ENCODE results near the gene LRFN4.

LRFN4 gene

DNA sequence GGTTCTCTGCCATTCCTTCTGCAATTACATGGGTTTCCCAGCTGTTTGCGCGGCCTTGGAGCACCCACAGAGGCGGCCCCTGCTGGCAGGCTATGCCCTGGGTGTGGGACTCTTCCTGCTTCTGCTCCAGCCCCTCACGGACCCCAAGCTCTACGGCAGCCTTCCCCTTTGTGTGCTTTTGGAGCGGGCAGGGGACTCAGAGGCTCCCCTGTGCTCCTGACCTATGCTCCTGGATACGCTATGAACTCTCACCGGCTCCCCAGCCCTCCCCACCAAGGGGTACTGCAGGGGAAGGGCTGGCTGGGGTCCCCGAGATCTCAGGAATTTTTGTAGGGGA lies 11.0 kb upstream of the LRFN4 start:
- no peak for FAIRE-seq

DNA sequence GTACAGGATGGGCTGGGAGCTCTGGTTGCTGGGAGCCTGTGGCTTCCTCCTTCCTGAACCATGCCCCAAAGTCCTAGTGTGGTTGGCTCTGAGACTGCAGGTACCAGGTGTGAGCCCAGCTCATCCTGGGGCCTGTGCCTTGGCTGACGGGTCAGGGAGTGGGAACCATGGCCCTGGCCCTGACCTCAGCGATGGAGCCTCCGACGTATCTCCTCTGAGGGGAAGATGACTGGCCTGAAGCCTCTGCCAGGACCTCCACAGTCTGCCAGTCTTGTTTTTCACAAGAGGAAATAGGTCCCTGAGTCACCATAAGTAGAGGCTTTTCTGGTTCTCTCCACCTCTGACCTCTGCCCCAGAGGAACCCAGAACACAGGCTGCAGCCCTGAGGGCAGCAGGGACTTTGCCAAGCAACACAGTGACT lies 10.2 kb upstream of the LRFN4 start:
- FAIRE-seq: no peak

DNA sequence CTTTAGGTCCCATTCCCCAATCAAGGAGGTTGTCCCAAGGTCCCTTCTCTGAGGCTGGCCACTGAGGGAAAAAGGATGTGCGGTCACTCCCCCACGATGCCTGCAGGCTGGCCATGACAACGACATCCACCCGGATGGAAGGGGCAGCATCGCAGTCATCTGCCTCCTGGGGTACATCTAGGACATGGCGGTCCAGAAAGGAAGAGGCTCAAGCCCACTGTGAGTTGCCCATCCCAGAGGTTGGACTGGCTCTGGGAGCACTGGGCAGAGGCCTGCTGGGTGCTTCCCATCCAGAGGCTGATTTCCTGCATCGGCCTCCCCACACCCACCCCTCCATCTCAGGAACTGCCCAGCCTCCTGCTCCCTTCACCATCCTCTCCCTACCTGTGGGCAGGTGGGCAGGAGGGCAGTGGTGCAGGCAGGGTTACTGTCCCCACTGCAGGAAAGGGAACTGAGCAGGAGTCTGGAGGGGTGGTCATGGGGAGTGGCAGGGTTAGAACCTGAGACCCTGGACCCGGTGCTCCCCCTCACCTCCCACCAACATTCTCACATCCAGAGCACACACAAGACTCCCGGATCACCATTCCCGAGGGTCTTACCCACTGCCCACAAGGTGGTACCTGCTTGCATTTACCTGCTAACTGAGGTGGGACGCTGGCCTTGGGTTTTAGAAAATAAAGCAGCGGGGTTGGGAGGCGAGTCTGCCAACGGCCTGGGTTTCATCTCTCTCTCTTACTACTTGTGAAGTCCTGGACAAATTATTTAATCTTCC lies 9.2 kb upstream of the LRFN4 start:
- FAIRE-seq: no peak

DNA sequence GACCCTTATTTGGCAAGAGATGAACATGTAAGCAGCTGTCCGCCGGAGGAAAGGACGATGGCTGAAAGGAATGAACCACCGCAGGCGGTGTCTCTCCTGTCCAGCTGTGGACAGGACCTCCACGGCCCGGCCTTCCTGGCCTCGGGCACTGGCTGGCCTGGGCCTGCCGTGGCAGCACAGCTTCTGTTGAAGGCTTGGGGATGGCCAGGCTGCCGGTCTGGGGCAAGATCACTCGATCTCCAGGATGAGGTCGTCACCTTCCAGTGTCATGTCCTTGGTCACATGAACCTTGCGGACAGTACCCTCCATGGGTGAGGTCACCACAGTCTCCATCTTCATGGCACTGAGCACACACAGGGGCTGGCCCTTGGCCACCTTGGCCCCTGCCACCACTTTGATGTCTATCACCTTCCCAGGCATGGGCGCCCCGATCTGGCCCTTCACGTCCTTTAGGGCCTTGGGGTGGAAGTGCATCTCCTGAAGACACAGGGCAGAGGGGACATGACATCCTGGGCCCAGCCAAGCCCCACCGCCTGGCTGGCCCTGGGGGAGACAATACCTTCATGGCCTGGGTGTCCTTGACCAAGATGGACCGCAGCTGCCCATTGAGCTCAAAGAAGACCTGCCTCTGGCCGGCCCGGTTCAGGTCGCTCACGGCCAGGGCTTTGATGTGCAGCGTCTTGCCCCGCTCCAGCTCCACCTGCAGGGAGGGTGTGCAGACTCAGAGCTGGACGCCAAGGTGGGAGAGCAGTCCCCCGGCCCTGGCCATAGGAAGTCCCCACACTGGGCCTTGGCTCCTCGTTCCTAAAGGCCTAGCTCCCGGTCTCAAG lies 8.0 kb upstream of the LRFN4 start:
- FAIRE-seq: no peak

DNA sequence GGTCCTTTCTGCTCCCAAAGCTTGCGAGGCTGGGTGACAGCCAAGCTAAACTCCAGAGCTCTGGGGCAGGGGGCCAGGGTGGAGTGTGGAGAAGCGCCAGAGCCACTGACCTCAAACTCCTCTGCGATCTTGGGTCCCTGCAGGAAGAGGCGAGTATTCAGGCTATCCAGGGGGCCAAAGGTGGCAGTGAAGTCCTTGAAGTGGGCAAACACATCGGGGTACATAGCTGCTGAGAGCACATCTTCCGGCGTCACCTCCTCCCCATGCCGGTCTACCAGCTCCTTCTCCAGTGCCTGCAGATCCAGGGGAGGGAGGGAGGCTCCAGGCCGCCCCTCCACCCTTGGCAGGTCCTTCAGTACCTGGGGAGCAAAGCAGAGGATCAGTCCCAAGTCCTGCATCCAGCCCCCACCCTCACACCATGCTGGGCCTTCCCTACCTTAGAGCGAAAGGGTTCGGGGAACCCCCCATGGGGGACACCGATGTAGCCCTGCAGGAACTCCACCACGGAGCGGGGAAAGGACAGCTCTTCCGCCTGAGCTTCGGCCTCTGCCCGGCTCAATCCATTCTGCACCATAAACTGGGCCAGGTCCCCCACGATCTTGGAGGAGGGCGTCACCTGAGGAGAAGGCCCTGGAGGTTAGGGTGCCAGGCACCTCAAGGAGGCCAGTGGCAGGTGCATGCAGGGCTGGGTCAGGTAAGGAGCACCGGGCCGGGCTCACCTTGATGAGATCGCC lies 7.2 kb upstream of the LRFN4 start:
- FAIRE-seq: no peak

DNA sequence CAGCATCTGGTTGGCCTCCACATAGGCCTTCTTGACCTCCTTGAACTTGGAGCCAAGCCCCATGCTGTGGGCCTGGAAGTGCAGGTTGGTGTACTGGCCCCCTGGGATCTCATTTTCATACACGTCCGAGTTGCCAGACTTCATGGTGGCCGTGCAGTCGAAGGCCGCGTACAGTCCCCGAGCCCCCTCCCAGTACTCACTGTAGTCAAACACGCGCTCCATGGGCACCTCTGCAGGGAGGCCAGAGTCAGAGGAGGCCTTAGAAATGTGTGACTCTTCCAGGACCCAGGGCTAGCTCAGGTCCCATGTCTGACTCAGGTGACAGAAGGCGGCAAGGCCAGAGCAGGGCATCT lies 6.7 kb upstream of the LRFN4 start:
- no peak for FAIRE-seq

DNA sequence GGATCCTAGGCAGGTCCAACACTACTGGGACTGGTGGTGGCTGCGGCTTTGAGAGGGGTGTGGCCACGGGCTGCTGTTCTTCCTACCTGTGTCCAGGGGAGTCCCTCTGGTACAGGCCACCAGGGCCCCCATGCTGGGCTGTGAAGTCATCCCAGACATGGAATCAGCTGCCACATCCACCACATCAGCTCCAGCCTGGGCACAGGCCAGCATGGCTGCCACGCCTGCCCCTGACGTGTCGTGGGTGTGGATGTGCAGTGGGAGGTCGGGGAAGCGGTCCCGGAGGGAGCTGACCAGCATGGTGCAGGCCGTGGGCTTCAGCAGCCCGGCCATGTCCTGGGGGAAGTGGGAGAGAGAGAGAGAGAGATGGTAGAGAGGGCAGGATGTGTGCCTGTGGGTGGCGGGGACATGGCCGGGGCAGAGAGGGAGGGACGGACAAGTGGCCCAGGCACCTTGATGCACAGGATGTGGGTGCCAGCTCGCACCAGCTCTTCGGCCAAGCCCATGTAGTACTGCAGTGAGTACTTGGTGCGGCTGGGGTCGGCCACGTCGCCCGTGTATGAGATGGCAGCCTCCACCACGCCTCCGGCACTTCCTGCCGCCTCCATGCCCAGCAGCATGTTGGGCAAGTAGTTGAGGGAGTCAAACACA lies 6.2 kb upstream of the LRFN4 start:
- FAIRE-seq: no peak

DNA sequence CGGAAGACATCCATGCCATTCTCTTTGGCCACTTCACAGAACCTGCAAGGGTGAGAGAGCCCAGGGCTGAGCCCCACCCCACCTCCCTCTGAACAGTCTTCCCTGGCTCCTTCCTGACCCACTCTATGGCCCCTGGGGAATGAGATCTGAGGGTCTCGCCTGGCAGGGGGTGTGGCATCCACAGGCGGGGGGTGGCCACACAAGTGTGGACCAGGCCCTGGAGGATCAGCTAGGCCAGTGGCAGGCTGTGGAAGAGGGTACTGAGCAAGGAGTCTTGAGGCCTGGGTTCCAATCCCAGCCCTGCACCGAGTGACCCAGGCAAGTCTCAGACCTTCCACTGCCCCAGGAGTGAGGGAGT lies 5.6 kb upstream of the LRFN4 start:
- no peak for FAIRE-seq

DNA sequence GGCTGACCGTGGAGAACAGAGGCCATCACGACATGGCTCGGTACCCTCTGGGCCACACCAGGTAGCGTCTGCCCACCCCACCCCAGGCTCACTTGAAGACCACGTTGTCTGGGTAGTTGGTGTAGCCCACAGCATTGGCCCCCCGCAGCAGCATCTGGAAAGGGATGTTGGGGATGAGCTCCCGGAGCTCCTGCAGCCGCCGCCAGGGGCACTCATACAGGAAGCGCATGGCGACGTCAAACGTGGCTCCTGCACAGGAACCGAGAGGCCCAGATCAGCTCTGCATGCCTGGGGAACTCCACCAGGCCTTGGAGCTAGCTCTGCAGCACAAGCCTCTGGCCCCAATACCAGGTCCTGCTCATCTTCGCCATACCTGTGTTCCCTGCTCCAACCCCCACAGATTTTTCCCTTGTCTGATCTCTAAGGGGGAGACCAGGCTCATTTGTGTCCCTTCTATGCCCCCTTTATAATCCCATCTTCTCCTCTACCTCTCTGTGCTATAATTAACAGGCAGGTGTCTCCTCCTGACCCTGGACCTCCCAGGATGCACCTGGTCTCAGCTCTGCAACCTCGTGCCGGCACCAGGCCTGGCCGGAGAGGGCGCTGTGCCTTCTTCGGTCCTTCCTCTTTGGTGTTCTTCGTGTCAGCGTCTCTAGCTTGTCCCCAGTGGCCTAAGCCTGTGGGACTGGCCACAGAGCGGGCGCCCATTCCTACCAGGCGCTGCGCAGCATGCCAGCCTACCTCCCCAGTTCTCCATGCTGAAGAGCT lies 5.0 kb upstream of the LRFN4 start:
- FAIRE-seq: no peak

DNA sequence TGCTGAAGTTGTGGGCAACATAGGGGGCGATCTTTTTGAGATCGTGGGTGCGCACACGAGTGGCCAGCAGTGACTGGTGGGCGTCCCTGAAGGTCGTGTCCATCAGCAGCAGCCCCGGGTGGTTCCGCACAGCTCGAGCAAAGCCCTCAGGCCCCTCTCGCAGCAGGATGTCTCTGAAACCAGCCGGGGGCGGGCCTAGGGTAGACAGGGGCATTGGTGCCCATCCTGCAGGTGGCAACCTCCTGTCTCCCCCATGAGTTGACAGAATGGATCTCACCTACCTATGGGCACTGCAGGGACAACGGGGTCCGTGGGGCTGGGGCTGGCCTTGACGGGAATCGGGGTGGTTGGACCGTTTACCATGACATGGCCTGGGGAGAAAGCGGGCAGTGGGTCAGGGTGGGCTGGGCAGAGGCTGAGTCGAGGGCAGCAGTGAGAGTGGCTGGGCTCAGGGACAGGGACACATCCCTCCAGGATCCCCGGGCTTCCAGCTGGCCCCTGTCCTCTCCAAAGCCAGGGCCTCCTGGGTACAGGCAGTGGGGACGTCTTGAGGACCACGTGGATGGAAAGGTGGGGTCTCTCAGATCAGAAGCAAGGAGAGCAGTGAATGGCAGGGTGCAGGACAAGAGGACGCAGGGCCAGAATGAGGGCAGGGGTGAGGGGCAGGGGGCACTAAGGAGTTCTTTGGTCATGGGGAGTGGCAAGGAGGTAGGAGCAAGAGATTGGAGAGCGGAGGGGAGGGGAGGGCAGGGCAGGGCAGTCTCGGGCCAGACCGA lies 4.2 kb upstream of the LRFN4 start:
- no peak for FAIRE-seq

DNA sequence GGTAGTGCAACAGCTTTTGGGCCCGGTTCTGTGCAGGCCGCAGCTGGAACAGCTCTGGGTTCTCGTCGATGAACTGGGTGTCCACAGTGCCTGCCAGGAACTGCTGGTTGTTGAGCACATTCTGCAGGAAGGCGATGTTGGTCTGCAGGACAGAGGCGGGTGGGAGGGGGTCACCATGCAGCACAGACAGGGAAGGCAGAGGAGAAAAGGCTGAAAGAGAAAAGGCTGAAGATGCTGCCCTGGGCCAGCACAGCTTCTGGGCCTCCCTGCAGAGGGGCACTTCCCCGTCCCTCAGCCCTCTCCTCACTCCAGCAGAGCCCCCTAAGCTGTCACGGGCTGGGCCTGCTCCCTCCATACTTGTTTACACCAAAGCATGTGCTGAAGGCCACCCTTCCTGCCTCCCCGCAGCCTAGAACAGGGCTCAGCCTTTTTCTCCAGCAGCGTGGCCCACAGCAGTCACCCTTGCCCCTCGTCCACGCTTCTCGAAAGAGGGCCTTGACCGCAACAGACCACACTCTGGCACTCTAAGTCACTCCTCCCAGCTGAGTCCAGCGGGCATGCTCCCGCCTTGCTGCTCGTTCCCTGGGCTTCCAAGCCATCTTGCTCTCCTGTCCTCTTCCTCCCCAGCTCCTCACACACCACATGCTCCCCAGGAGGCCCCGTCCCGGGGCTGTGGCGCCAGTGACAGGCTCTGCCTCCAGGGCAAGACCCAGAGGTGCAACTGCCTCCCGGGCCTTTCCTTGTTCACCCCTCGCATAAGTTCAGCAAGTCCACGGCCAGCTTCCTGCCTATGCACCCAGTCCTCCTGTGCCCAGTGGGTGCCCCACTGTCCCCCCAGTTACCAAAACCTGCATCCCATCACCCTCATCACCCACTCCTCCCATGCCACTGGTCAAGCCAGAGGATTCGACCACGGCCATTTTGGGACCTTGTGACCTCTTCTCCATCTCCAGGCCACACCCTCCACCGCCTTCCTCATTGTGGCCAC lies 3.3 kb upstream of the LRFN4 start:
- FAIRE-seq: no peak

DNA sequence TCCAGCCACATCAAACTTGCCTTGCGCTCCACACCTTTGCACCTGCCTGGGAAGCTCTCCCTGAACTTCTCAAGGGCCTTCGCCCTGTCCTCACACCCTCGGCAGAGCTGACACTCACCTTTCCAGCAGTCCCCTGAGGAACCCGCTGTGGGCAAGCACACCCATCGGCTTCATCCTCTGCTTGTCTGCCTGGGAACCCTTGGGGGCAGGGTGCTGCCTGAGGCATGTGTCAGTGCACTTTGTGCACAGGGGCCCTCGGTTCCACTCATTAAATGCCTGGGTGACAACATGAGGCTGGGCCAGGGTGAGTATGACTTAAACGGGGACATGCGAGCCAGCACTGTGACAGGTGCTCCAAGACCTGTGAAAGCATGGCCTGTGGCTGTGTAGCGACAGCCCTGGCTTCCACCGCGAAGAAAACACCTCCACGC lies 2.6 kb upstream of the LRFN4 start:
- FAIRE-seq: no peak

DNA sequence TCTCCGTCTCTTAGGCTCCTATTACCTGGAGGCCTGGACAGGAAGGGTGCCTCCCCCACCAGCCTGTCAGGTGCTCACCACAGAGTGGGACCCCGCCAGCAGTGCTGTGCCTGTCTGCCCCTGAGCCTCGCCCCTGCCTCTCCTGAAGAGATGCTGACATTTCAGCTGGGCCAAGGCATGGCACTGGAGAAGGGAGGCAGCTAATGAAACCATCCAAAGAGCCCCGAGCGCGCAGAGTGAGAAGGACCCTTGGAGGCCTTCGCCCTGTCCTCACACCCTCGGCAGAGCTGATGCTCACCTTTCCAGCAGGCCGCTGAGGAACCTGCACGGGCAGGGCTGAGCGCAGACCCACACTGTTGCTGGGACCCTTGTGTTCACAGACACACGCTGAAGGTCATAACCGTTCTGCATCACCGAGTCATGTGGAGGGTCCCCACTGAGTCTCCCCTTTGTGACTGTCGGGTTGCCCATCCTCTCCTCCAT lies 2.1 kb upstream of the LRFN4 start:
- FAIRE-seq: no peak

DNA sequence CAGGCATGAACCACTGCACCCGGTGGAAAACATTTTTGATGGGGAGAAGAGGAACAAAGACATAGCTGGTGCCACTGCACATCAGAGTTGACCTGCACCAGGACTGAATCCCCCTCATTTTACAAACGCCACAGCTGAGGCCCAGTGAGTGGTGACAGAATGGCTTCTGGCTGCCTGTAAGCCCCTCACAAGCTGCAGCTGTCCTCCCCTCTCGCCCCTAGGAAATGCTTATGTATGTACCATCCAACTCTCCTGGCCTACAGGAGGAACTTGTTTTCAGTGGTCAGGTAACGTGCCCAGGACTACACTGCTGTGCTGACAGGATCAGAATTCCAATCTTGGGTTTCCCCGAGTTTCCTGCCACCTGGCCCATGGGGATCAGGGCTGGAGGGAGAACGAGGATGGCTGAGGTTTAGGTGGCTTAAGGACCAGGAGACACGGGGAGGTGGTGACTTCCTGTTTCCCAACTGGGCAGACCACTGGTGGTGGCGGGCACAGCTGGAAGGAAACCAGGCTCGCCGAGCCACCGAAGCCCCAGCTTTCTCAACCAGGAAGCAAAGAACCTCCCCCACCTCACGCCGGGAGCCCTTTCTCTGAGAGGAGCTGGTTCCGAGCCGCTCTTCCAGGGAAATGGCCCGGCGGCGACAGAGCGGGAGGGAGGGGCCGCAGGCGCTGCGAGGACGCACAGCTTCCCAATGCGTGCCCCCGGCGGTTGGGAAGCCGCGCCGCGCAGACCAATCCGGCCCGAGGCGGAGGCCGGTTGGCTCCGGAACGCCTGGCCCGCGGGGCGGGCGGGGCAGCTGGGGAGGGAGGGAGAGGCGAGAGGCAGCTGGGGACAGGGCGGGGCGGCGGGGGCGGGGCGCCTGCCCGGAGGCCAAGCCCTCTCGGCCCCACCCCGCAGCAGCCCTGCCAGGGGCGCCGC lies 1.0 kb upstream of the LRFN4 start:
- FAIRE-seq: no peak

DNA sequence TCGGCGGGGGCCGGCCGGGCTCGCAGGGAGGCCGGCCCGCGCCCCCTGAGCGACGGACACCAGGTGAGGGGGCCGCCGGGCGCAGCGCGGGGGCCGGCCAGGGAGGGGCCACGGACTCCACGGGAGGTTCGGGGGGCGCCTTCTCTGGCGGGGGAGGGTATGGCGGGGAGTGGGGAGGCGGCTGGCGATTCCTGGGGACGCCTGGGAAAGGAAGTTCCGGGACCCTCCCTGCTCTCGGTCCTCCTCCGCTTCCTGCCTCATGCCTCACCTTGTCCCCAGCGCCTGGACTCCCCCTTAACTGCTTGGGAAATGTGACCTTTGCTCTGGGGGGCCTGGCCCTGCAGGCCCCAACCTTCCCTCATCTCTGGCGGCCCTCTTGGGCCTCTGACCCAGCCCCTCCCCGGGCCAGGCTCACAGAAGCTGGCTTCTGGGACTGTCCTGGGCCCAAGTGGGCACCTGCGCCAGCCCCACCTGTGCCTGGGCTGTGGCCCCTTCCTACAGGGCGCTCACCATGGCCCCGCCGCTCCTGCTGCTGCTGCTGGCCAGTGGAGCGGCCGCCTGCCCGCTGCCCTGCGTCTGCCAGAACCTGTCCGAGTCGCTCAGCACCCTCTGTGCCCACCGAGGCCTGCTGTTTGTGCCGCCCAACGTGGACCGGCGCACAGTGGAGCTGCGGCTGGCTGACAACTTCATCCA lies 516 bp downstream of the LRFN4 start:
- FAIRE-seq: no peak

DNA sequence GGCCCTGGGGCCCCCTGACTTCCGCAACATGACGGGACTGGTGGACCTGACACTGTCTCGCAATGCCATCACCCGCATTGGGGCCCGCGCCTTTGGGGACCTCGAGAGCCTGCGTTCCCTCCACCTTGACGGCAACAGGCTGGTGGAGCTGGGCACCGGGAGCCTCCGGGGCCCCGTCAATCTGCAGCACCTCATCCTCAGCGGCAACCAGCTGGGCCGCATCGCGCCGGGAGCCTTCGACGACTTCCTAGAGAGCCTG lies 992 bp downstream of the LRFN4 start:
- no peak for FAIRE-seq

DNA sequence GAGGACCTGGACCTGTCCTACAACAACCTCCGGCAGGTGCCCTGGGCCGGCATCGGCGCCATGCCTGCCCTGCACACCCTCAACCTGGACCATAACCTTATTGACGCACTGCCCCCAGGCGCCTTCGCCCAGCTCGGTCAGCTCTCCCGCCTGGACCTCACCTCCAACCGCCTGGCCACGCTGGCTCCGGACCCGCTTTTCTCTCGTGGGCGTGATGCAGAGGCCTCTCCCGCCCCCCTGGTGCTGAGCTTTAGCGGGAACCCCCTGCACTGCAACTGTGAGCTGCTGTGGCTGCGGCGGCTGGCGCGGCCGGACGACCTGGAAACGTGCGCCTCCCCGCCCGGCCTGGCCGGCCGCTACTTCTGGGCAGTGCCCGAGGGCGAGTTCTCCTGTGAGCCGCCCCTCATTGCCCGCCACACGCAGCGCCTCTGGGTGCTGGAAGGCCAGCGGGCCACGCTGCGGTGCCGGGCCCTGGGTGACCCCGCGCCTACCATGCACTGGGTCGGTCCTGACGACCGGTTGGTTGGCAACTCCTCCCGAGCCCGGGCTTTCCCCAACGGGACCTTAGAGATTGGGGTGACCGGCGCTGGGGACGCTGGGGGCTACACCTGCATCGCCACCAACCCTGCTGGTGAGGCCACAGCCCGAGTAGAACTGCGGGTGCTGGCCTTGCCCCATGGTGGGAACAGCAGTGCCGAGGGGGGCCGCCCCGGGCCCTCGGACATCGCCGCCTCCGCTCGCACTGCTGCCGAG lies 1.5 kb downstream of the LRFN4 start:
- no peak for FAIRE-seq
